ENCODE data around the gene UBXN6.

The UBXN6 gene

GRCh38 chr19:4493104-4493928 lies 35.7 kb upstream of the UBXN6 start:
- Histone ChIP-seq H2AFZ (ENCODE audit: low read depth, low read length, severe bottlenecking) (no peak overlapping the region), H3K36me3 (ENCODE audit: low read length) (no peaks in the 10 kb centered on the region), H4K20me1 (ENCODE audit: low read depth, low read length) (no peaks in the 10 kb centered on the region), H3K9me3 (ENCODE audit: insufficient read depth, low read length) (no peaks in the 10 kb centered on the region), H3K4me2 (ENCODE audit: low read depth, low read length, poor library complexity, severe bottlenecking) (no peak overlapping the region), H3K4me3 (ENCODE audit: insufficient read depth, low read length, poor library complexity, severe bottlenecking) (no peak overlapping the region), H3F3A (ENCODE audit: insufficient read depth) (no peaks in the 10 kb centered on the region), H3K27ac (ENCODE audit: low read depth, low read length) (no peak overlapping the region), H3K27me3 (ENCODE audit: low read length) (no peaks in the 10 kb centered on the region), H3K79me2 (ENCODE audit: insufficient read depth, low read length) (no peaks in the 10 kb centered on the region), H3K9ac (ENCODE audit: low read length) (no peak overlapping the region), H3K9me2 (replicated peaks; ENCODE audit: insufficient read depth, low read length) (no peaks in the 10 kb centered on the region)
- TF ChIP-seq, protein P1, sequence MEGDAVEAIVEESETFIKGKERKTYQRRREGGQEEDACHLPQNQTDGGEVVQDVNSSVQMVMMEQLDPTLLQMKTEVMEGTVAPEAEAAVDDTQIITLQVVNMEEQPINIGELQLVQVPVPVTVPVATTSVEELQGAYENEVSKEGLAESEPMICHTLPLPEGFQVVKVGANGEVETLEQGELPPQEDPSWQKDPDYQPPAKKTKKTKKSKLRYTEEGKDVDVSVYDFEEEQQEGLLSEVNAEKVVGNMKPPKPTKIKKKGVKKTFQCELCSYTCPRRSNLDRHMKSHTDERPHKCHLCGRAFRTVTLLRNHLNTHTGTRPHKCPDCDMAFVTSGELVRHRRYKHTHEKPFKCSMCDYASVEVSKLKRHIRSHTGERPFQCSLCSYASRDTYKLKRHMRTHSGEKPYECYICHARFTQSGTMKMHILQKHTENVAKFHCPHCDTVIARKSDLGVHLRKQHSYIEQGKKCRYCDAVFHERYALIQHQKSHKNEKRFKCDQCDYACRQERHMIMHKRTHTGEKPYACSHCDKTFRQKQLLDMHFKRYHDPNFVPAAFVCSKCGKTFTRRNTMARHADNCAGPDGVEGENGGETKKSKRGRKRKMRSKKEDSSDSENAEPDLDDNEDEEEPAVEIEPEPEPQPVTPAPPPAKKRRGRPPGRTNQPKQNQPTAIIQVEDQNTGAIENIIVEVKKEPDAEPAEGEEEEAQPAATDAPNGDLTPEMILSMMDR (IDR thresholded peaks at IDR 0.05; ENCODE audit: insufficient read depth, low read length, poor library complexity, severe bottlenecking) = no peak
- no peak for TF ChIP-seq EZH2phosphoT487 (conservative IDR thresholded peaks at IDR 0.05; ENCODE audit: low read length)

DNA sequence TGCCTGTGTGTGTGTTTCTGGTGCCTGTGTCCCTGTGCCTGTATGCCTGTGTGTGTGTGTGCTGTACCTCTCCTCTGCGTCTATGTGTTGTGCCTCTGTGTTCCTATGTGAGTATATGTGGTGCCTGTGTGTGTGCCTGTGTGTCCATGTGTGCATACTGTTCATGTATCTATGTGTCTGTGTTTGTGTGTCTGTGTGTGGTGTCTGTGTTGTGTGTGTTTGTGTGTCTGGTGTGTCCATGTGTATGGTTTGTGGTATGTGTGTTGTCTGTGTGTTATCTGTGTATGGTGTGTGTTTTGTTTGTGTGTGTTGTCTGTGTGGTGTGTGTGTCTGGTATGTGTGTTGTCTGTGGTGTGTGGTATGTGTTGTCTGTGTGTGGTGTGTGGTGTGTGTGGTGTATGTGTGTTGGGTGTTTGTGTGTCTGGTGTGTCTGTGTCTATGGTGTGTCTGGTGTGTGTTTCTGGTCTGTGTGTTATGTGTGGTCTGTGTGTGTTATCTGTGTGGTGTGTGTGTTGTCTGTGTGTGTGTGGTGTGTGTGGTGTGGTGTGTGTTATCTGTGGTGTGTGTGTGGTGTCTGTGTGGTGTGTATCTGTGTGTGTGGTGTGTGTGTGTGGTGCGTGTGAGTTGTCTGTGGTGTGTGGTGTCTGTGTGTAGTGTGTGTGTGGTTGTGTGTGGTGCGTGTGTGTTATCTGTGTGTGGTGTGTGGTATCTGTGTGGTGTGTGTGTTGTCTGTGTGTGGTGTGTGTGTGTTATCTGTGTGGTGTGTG lies 34.9 kb upstream of the UBXN6 start:
- Histone ChIP-seq H2AFZ (ENCODE audit: low read depth, low read length, severe bottlenecking) (no peak overlapping the region), H3F3A (ENCODE audit: insufficient read depth) (no peaks in the 10 kb centered on the region), H3K4me2 (ENCODE audit: low read depth, low read length, poor library complexity, severe bottlenecking) (no peak overlapping the region), H3K9ac (ENCODE audit: low read length) (no peak overlapping the region), H3K36me3 (ENCODE audit: low read length) (no peaks in the 10 kb centered on the region), H3K9me3 (ENCODE audit: insufficient read depth, low read length) (no peaks in the 10 kb centered on the region), H4K20me1 (ENCODE audit: low read depth, low read length) (no peaks in the 10 kb centered on the region), H3K27me3 (ENCODE audit: low read length) (no peaks in the 10 kb centered on the region), H3K9me2 (replicated peaks; ENCODE audit: insufficient read depth, low read length) (no peaks in the 10 kb centered on the region), H3K79me2 (ENCODE audit: insufficient read depth, low read length) (no peaks in the 10 kb centered on the region), H3K27ac (ENCODE audit: low read depth, low read length) (no peak overlapping the region), H3K4me3 (ENCODE audit: insufficient read depth, low read length, poor library complexity, severe bottlenecking) (no peak overlapping the region)
- TF ChIP-seq EZH2phosphoT487 (conservative IDR thresholded peaks at IDR 0.05; ENCODE audit: low read length) = no peak
- TF ChIP-seq, protein P1 (IDR thresholded peaks at IDR 0.05; ENCODE audit: insufficient read depth, low read length, poor library complexity, severe bottlenecking) = no peak

DNA sequence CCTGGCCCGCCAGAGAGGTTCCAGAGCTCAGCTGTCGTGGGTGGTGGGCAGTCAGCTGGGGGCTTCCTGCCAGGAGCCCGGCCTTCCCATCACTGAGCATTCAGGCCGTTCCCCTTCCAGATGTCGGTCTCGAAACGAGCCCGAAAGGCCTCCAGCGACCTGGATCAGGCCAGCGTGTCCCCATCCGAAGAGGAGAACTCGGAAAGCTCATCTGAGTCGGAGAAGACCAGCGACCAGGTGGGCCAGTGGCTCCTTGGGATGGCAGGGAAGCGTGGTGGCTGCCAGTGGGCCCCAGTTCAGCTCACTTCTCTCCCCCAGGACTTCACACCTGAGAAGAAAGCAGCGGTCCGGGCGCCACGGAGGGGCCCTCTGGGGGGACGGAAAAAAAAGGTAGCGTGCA lies 33.9 kb upstream of the UBXN6 start:
- Histone ChIP-seq H3K79me2 (ENCODE audit: insufficient read depth, low read length) (no peaks in the 10 kb centered on the region), H3K9me3 (ENCODE audit: insufficient read depth, low read length) (no peaks in the 10 kb centered on the region), H3K9me2 (replicated peaks; ENCODE audit: insufficient read depth, low read length) (no peaks in the 10 kb centered on the region), H3K27me3 (ENCODE audit: low read length) (no peaks in the 10 kb centered on the region), H3K4me3 (ENCODE audit: insufficient read depth, low read length, poor library complexity, severe bottlenecking) (no peak overlapping the region), H2AFZ (ENCODE audit: low read depth, low read length, severe bottlenecking) (no peak overlapping the region), H3K9ac (ENCODE audit: low read length) (no peak overlapping the region), H4K20me1 (ENCODE audit: low read depth, low read length) (no peaks in the 10 kb centered on the region), H3K27ac (ENCODE audit: low read depth, low read length) (no peak overlapping the region), H3F3A (ENCODE audit: insufficient read depth) (no peaks in the 10 kb centered on the region), H3K36me3 (ENCODE audit: low read length) (no peaks in the 10 kb centered on the region), H3K4me2 (ENCODE audit: low read depth, low read length, poor library complexity, severe bottlenecking) (no peak overlapping the region)
- TF ChIP-seq, protein P1 (IDR thresholded peaks at IDR 0.05; ENCODE audit: insufficient read depth, low read length, poor library complexity, severe bottlenecking) = no peak
- TF ChIP-seq EZH2phosphoT487 (conservative IDR thresholded peaks at IDR 0.05; ENCODE audit: low read length) = no peak
